ENCODE measurements around the gene ZNF658. TPM values are rescaled to one million over a fixed set of nuclear protein-coding genes. Genes with fewer than 3 reads are reported as not detected.
"Not testable (repeated sequence)": the region's sequence is repeated elsewhere in the genome, so short reads cannot be mapped to it uniquely, and the experiment has no call there.

ZNF658 gene
- 3.5 and 5.0 TPM in 2 replicates for total RNA-seq (2021)
- percentile 60 among the genes with signal in this experiment for Bru-seq, nascent RNA
- BruChase-seq, experiment 1, labeled RNA remaining after a 2-hour chase = percentile 52 among the genes with signal in this experiment
- percentile 42 among the genes with signal in this experiment for BruChase-seq, experiment 2, labeled RNA remaining after a 6-hour chase
- long read RNA-seq, full-length matches to known transcripts = 1 of 2 reads
- long read RNA-seq, partial matches to known transcripts = 0 of 2 reads
- long read RNA-seq, other reads (novel, unspliced or antisense) = 1 of 2 reads

DNA sequence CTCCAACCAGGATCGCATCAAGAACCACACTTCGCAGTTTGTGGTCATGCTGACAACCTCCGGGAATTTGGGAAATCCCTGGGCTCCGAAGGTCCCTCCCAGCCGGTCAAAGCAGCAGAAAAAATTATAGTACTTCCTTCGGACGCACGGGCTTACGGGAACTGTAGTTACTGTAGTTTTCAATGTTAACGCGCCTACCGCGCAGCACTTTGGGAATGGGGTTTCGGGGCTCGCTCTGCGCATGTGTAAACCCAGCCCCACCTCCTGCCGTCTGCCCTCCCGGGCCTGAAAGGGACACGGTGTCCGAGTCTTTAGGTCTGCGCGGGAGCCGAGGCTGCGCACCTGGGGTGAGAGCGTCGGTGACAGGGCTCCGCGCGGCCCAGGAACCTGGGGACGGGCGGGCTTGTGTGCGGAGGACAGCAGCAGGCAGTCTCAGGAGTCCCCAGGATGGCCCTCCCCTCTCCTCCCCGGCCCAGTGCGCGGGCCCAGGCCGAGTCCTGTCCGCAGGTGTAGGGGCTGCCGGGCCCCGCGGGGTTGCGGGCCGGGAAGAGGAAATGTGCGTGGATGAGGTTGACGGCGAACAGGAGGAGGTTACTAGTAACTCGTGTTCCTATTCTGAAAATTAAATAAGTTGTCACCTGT, at the start of gene ZNF658:
Gene ZNF658, plus strand, starts transcription at position 236 of the 642 bp plus-strand sequence. CDS start 2,837 bp downstream, outside the sequence.
- CTCF ChIA-PET; H3K36me3 ChIP-seq (ENCODE audit: insufficient read depth, low read length, poor library complexity, severe bottlenecking); POLR2A ChIA-PET (ENCODE audit: low non-redundant PET); H3K9me3 ChIP-seq (ENCODE audit: low read depth, low read length, poor library complexity, severe bottlenecking); intact Hi-C loops (cut with micrococcal nuclease; ENCODE audit: unreplicated experiment); BruUV-seq (replicated peaks); H3K27ac ChIP-seq (ENCODE audit: low read depth, low read length, poor library complexity, severe bottlenecking); H3K27me3 ChIP-seq (replicated peaks; ENCODE audit: insufficient read depth, low read depth, low read length, poor library complexity); H3K4me1 ChIP-seq (ENCODE audit: insufficient read depth, low read length, poor library complexity, severe bottlenecking): not testable (repeated sequence)
- H3K4me3 ChIP-seq (ENCODE audit: low read depth, low read length, poor library complexity, severe bottlenecking) = peak within 1 kb of the TSS; percentile 51
- DNase-seq (ENCODE audit: low spot score) = peak; percentile 85

DNA sequence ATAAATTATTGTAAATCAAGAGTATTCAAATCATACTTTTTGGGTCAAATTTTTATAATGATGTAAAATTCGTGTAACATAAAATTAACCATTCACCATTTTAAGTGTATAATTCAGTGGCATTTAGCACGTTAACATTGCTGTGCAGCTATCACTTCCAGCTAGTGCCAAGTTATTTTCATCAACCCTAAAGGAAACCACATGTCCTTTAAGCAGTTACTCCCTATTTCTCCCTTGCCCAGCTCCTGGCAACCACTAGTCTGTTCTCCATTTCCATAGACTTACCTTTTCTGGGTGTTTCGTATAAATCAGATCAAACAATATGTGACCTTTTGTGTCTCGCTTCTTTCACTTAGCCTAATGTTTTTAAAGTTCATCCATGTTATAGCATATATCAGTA, 38.8 kb upstream of the ZNF658 start:
- H3K27me3 ChIP-seq (replicated peaks; ENCODE audit: insufficient read depth, low read depth, low read length, poor library complexity); POLR2A ChIA-PET (ENCODE audit: low non-redundant PET); BruUV-seq (replicated peaks); H3K27ac ChIP-seq (ENCODE audit: low read depth, low read length, poor library complexity, severe bottlenecking); H3K4me3 ChIP-seq (ENCODE audit: low read depth, low read length, poor library complexity, severe bottlenecking); CTCF ChIA-PET; H3K4me1 ChIP-seq (ENCODE audit: insufficient read depth, low read length, poor library complexity, severe bottlenecking); H3K9me3 ChIP-seq (ENCODE audit: low read depth, low read length, poor library complexity, severe bottlenecking); H3K36me3 ChIP-seq (ENCODE audit: insufficient read depth, low read length, poor library complexity, severe bottlenecking); DNase-seq (ENCODE audit: low spot score); intact Hi-C loops (cut with micrococcal nuclease; ENCODE audit: unreplicated experiment): not testable (repeated sequence)

DNA sequence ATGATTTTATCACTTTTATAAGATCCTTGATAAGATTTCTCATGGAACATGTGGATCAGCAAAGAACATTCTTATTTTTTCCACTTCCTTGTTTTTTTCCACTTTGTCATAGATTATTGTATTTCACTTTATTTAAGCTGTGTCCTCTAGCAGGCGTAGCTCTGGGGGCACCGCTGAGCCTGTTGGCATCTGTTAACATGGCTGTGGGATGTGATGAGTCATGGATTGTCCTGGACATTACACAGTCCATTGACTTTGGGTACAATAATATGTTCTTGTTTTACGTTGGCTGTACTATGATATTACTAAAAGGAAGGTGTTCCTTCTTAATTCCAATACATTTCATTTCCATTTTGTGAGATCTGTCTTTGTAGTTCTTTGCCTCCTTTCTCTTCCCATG, 31.9 kb upstream of the ZNF658 start:
- DNase-seq (ENCODE audit: low spot score); H3K4me3 ChIP-seq (ENCODE audit: low read depth, low read length, poor library complexity, severe bottlenecking); BruUV-seq (replicated peaks); H3K36me3 ChIP-seq (ENCODE audit: insufficient read depth, low read length, poor library complexity, severe bottlenecking); CTCF ChIA-PET; H3K4me1 ChIP-seq (ENCODE audit: insufficient read depth, low read length, poor library complexity, severe bottlenecking); H3K27me3 ChIP-seq (replicated peaks; ENCODE audit: insufficient read depth, low read depth, low read length, poor library complexity); H3K9me3 ChIP-seq (ENCODE audit: low read depth, low read length, poor library complexity, severe bottlenecking); H3K27ac ChIP-seq (ENCODE audit: low read depth, low read length, poor library complexity, severe bottlenecking); POLR2A ChIA-PET (ENCODE audit: low non-redundant PET); intact Hi-C loops (cut with micrococcal nuclease; ENCODE audit: unreplicated experiment): not testable (repeated sequence)

DNA sequence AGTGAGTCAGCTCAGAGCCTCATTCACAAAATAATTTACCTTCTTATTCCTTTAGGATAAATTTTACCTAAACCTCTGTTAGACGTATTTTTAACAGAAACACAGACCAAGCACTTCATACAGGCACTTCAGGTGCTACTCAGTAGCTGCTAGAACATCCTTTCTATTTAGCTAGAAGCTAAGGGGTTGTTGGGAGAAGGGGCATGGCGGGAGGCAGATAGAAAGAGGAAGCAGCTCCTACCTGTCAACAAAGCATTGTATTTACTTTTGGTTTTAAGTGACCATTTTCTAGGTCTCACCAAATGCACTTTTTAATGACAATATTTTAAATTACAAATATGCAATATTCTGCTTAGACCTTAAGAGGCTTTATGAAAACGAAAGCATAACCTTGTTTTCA, 19.9 kb upstream of the ZNF658 start:
- intact Hi-C loops (cut with micrococcal nuclease; ENCODE audit: unreplicated experiment); CTCF ChIA-PET; H3K27ac ChIP-seq (ENCODE audit: low read depth, low read length, poor library complexity, severe bottlenecking); H3K4me1 ChIP-seq (ENCODE audit: insufficient read depth, low read length, poor library complexity, severe bottlenecking); H3K36me3 ChIP-seq (ENCODE audit: insufficient read depth, low read length, poor library complexity, severe bottlenecking); H3K4me3 ChIP-seq (ENCODE audit: low read depth, low read length, poor library complexity, severe bottlenecking); DNase-seq (ENCODE audit: low spot score); H3K27me3 ChIP-seq (replicated peaks; ENCODE audit: insufficient read depth, low read depth, low read length, poor library complexity); POLR2A ChIA-PET (ENCODE audit: low non-redundant PET); H3K9me3 ChIP-seq (ENCODE audit: low read depth, low read length, poor library complexity, severe bottlenecking); BruUV-seq (replicated peaks): not testable (repeated sequence)

DNA sequence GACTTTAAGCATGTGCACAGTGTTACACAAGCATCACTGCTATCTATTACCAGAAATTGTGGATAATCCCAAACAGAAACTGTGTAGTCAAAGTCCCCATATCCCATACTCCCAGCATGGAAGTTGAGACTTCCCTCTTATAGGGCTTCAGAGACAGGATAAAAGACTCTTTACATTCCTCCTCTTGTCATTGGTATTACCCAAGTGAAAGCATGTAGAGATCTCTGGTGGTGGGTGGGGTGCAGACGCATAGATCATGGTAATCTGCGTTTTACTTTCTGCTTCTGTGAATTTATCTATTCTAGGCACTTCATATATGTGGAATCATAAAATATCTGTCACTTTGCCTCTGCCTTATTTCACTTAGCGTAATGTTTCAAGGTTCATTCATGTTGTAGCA, 18.7 kb upstream of the ZNF658 start:
- BruUV-seq (replicated peaks); DNase-seq (ENCODE audit: low spot score); POLR2A ChIA-PET (ENCODE audit: low non-redundant PET); H3K4me1 ChIP-seq (ENCODE audit: insufficient read depth, low read length, poor library complexity, severe bottlenecking); CTCF ChIA-PET; intact Hi-C loops (cut with micrococcal nuclease; ENCODE audit: unreplicated experiment); H3K36me3 ChIP-seq (ENCODE audit: insufficient read depth, low read length, poor library complexity, severe bottlenecking); H3K9me3 ChIP-seq (ENCODE audit: low read depth, low read length, poor library complexity, severe bottlenecking); H3K27ac ChIP-seq (ENCODE audit: low read depth, low read length, poor library complexity, severe bottlenecking); H3K27me3 ChIP-seq (replicated peaks; ENCODE audit: insufficient read depth, low read depth, low read length, poor library complexity); H3K4me3 ChIP-seq (ENCODE audit: low read depth, low read length, poor library complexity, severe bottlenecking): not testable (repeated sequence)

DNA sequence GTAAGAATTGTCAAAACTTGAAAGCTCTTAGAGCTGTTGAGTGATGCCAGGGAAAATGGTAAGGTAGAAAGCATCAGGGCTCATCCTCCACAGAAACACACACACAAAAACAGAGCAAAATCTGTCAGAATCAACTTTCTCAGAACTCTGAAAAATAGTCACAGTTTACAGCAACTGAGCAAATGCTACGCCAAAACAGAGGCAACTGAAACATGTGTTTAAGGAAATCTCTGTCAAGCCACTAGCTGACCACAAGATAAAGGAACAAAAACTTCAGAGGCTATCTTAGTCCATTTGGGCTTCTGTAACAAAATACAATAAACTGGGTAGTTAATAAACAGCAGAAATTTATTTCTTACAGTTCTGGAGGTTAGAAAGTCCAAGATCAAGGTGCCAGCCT, 10.2 kb upstream of the ZNF658 start:
- BruUV-seq (replicated peaks) = not testable (repeated sequence)

DNA sequence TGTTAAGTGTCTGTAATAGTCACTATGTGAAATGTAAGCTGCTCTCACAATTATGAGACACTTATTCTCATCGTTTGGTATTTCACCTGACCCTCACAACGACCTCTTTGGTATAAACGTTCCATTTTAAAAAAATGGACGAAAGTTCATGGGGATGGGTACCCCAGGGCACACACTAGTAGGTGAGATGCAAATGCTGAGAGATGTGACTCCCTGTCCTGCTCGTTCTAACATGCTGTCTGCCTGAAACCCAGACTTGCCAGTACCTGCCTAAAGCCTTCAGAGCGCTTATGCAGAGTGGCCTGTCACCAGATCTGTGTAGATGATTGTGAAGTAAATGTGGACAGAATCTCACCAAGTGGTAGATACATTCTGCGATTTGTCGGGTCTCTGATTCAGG, 616 bp downstream of the ZNF658 start:
- H3K27ac ChIP-seq (ENCODE audit: low read depth, low read length, poor library complexity, severe bottlenecking); H3K9me3 ChIP-seq (ENCODE audit: low read depth, low read length, poor library complexity, severe bottlenecking); DNase-seq (ENCODE audit: low spot score); H3K27me3 ChIP-seq (replicated peaks; ENCODE audit: insufficient read depth, low read depth, low read length, poor library complexity); POLR2A ChIA-PET (ENCODE audit: low non-redundant PET); intact Hi-C loops (cut with micrococcal nuclease; ENCODE audit: unreplicated experiment); H3K4me1 ChIP-seq (ENCODE audit: insufficient read depth, low read length, poor library complexity, severe bottlenecking); H3K36me3 ChIP-seq (ENCODE audit: insufficient read depth, low read length, poor library complexity, severe bottlenecking); CTCF ChIA-PET: not testable (repeated sequence)
- peak overlapping the region; percentile 51 for H3K4me3 ChIP-seq (ENCODE audit: low read depth, low read length, poor library complexity, severe bottlenecking)
- BruUV-seq (replicated peaks) = TSS peak; percentile 58

More for the DNA sequence above, 10.2 kb upstream of the ZNF658 start:
- H3K9me3 ChIP-seq (ENCODE audit: low read depth, low read length, poor library complexity, severe bottlenecking); DNase-seq (ENCODE audit: low spot score); POLR2A ChIA-PET (ENCODE audit: low non-redundant PET); H3K27ac ChIP-seq (ENCODE audit: low read depth, low read length, poor library complexity, severe bottlenecking); H3K27me3 ChIP-seq (replicated peaks; ENCODE audit: insufficient read depth, low read depth, low read length, poor library complexity); H3K4me3 ChIP-seq (ENCODE audit: low read depth, low read length, poor library complexity, severe bottlenecking); CTCF ChIA-PET; intact Hi-C loops (cut with micrococcal nuclease; ENCODE audit: unreplicated experiment); H3K36me3 ChIP-seq (ENCODE audit: insufficient read depth, low read length, poor library complexity, severe bottlenecking); H3K4me1 ChIP-seq (ENCODE audit: insufficient read depth, low read length, poor library complexity, severe bottlenecking): not testable (repeated sequence)

DNA sequence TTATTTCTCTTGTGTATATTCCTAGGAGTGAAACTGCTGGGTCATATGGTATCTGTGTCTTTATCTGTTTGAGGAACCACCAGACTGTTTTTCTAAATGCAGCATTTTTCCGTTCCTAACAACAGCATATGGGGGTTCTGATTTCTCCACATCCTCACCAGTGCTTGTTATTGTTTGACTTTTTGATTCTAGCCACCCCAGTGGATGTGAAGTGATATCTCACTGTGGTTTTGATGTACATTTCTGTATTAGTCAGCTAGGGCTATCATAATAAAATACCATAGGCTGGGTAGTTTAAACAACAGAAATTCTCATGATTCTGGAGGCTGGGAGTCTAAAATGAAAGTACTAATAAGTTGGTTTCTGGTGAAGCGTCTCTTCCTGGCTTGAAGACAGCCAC, 9.0 kb downstream of the ZNF658 start:
- intact Hi-C loops (cut with micrococcal nuclease; ENCODE audit: unreplicated experiment) = not testable (repeated sequence)

More for the DNA sequence above, 9.0 kb downstream of the ZNF658 start:
- POLR2A ChIA-PET (ENCODE audit: low non-redundant PET); BruUV-seq (replicated peaks); DNase-seq (ENCODE audit: low spot score); CTCF ChIA-PET; H3K4me1 ChIP-seq (ENCODE audit: insufficient read depth, low read length, poor library complexity, severe bottlenecking); H3K27ac ChIP-seq (ENCODE audit: low read depth, low read length, poor library complexity, severe bottlenecking); H3K4me3 ChIP-seq (ENCODE audit: low read depth, low read length, poor library complexity, severe bottlenecking); H3K36me3 ChIP-seq (ENCODE audit: insufficient read depth, low read length, poor library complexity, severe bottlenecking); H3K9me3 ChIP-seq (ENCODE audit: low read depth, low read length, poor library complexity, severe bottlenecking); H3K27me3 ChIP-seq (replicated peaks; ENCODE audit: insufficient read depth, low read depth, low read length, poor library complexity): not testable (repeated sequence)
